ENCODE measurements around the gene IPO4.

DNA sequence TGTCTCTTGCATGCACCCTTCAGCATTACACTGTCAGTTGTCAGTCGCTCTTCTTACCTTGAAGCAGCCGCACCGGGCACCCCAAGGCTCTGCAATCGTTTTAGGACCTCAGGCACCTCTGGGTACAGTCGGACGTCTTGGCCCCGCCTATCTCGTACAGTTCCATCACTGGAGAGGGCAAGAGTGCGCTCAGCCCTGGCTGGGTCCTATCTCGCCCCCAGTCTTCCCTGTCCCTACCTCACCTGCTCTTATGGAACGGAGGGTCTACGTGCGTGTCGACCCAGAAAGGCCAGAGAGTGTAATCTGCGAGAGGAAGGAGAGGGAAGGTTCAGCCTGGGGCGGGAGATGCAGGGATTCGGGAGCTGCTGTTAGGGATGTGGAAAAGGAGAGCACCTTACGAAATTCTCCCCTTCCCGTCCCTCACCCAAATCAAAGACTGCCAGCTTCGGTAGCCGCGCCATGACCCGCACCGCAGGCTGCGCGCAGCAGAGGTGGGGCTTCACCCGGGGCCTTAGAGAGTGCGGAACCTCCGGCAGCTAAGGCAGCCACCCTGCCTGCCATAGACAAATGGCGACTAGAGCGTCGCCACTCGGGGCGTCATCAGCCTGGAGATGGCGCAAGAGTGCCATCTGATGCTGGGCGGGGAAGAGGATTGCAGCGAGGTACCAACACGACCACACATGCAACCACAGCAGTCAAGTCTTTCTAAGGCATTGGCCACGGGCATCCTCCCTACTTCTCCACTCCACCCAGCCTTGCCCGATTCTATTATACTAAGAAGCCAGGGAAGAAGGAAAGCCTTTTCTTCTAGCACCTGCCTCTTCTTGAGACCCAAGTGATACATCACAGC lies 27.1 kb upstream of the IPO4 start, which contains the start of gene MDP1:
- TF ChIP-seq CTCF (IDR thresholded peaks at IDR 0.05) (peak in 1 of 2 donors; percentile 60), POLR2A (IDR thresholded peaks at IDR 0.05) (peak; percentile 9 to 63), EP300 (IDR thresholded peaks at IDR 0.05) (no peak), POLR2AphosphoS5 (IDR thresholded peaks at IDR 0.05) (peak; percentile 45 to 90 (median 90))

Data from suprapubic skin (tissue), 4 donors.